KOPT-K1 (cell line): Measurements from ENCODE around the gene CHFR.
"Not testable (repeated sequence)": the region's sequence is repeated elsewhere in the genome, so short reads cannot be mapped to it uniquely, and the experiment has no call there.

ENCODE experiments used
- H3K27ac ChIP-seq: fragments of 200-600 bp; sonication (generic); 2 replicates; pipeline ENCODE4 v1.5.1; 2016; ENCODE audit warnings: antibody characterized with exemption, mild to moderate bottlenecking, low read depth, low read length; ENCODE audit not compliant: poor library complexity, severe bottlenecking
- H3K36me3 ChIP-seq: fragments of 200-600 bp; sonication (generic); 2 replicates; pipeline ENCODE4 v1.5.1; 2017; ENCODE audit warnings: antibody characterized with exemption, mild to moderate bottlenecking, low read length, moderate library complexity; ENCODE audit not compliant: insufficient read depth
- H3K9me3 ChIP-seq: fragments of 200-600 bp; sonication (generic); 2 replicates; pipeline ENCODE4 v1.5.1; 2017; ENCODE audit warnings: antibody characterized with exemption, low read length, mild to moderate bottlenecking; ENCODE audit not compliant: insufficient read depth, poor library complexity, severe bottlenecking

CHFR gene

DNA sequence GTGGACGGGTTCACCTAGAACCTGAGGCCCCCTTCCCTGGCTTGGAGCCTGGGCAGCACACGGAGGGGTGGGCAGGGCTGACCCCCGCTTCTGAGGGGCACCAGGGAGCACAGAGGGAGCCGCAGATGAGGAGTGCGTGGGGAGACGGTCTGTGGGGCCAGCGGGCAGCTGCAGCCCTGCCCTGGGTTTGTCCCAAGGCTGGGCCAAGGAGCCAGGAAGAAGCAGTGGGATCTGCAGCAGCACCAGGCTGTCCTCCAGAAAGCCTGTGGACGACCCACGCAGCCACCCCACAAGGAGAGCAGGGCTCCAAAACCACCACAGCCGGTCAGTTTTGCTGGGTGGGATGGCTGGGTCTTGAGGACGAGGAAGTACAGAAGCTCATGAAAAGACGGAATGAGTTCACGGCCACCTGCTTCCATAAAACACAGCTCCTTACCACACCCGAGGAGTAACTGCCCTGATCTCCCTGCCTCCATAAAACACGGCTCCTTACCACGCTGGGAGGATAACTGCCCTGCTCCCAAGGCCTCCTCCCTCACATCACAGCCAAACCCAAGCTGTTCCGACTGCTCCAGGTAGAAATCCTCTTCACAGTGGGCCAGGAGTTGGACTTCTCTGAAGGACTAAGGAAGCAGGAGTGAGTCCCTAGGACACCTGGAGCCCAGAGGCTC lies 48.9 kb downstream of the CHFR start:
- Histone ChIP-seq H3K36me3 (peaks cover 48% of the 10 kb centered on the region), H3K27ac (peak overlapping the region; percentile 91), H3K9me3 (no peaks in the 10 kb centered on the region)

DNA sequence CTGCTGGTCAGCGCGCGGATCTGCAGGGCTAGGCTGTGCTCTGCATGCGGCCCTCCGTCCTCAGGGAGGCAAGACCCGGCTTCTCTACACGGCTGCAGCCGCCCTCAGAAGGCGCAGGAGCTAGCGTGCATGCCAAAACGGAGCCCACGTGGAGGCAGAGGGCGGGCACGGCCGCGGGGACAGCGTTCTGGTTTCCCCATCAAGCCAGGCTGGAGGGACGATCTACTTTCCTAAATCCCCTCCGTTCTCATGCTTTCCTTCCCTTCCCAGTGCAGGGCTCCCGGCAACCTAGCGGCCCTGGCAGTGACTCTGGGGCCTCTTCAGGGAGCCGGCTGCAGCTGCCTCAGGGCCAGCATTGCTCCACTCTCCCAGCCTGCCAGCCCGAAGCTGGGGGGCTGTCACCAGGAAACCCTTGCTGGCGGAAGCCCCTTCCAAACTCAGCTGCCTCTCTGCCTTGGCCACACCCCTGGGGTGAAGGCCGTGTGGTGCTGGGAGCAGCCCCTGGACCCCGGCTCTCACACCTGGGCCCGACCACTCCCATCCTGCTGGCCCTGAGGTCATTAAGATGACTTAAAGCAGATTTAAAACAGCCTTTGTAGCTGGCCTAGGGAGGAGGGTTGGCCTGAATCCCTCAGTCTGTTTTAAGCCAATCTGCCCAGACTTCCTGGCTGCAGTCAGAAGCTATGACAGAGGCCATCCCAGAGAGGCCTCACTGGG lies 49.6 kb downstream of the CHFR start:
- no peaks in the 10 kb centered on the region for H3K9me3 ChIP-seq
- peaks cover 49% of the 10 kb centered on the region for H3K36me3 ChIP-seq
- H3K27ac ChIP-seq, result peak overlapping the region; percentile 91

DNA sequence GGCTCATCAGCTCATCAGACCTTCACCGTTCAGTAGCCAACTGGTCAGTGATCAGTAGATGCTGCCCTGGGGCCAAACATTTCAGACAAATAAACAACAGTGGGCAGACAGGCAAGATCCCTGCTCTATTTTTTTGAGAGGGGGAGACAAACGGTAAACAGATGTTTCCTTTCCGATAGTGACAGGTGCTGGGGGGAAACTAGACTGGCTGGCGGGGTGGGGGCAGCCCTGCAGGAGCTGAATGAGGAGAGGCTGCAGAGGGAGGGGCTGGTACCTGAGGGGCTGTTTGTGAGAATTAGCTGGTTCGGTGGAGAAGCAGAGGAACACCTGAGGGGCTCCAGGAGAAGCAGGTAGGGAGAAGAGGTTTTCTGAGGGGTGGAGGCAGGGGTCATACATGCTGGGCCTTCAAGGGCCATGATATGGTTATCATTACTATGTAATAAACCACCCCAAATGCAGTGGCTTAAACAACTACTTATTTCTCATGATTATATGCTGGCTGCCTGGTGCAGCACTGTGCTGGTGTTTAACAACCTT lies 50.5 kb downstream of the CHFR start:
- Histone ChIP-seq H3K9me3 (no peaks in the 10 kb centered on the region), H3K36me3 (peaks cover 47% of the 10 kb centered on the region), H3K27ac (peak overlapping the region; percentile 91)

DNA sequence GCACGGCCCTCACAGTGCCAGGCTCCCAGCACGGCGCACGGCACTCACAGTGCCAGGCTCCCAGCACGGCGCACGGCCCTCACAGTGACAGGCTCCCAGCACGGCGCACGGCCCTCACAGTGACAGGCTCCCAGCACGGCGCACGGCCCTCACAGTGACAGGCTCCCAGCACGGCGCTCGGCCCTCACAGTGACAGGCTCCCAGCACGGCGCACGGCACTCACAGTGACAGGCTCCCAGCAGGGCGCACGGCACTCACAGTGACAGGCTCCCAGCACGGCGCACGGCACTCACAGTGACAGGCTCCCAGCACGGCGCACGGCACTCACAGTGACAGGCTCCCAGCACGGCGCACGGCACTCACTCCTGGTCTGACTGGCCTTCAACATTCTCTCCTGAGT lies 51.2 kb downstream of the CHFR start:
- Histone ChIP-seq H3K27ac (peak overlapping the region; percentile 91), H3K36me3 (peaks cover 47% of the 10 kb centered on the region)
- H3K9me3 ChIP-seq, result not testable (repeated sequence)

DNA sequence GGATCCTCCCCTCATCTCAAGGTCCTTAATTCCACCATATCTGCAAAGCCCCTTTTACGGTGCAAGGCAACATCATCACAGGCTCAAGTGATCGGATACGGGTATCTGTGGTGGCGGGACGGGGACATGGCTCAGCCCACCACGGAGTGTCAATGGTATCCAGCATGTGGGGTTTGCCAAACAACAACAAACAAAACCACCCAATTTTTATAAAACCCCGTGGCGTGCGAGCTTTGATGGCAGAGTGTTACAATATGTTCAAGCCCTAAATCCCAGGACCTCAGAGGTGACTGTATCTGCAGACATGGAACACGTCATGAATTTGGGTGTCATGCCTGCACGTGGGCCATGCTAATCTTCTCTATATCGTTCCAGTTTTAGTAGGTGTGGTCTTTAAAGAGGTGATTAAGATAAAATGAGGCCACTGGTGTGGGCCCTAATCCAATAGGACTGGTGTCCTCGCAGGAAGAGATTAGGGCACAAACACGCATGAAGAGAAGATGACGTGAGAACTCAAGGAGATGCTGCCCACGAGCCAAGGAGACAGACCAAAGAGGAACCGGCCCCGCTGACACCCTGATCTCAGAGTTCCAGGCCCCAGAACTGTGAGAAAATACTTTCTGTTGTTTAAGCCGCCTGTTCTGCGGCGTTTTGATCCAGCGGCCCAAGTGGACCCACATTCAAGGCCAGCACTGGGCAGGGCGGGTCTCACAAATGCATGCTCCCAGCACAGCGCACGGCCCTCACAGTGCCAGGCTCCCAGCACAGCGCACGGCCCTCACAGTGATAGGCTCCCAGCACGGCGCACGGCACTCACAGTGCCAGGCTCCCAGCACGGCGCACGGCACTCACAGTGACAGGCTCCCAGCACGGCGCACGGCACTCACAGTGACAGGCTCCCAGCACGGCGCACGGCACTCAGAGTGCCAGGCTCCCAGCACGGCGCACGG lies 52.1 kb downstream of the CHFR start:
- peak overlapping the region; percentile 92 for H3K27ac ChIP-seq
- peaks cover 45% of the 10 kb centered on the region for H3K36me3 ChIP-seq
- no peaks in the 10 kb centered on the region for H3K9me3 ChIP-seq

DNA sequence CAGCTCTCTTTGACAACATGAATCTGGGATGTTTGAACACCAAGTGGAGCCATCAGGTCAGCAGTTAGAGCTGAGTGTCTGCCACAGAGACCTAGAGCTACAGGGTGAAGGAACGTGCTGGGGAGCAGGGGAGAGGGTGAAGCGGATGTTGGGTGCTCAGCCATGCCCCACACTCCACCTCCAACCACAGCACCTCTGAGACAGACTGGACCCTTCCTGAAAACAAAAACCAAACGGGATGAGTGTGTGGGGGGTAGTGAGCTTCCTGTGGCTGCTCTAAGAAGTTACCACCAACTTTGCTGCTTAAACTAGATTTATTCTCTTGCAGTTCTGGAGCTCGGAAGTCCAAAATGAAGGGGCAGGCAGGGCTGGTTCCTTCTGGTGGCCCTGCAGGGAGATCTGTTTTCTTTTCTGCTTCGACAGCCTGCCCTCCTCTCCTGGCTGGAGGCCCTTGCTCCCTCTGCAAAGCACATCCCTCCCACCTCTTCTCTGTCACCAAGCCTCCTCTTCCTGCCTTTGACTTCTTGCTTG lies 53.2 kb downstream of the CHFR start:
- Histone ChIP-seq H3K36me3 (peaks cover 38% of the 10 kb centered on the region), H3K9me3 (no peaks in the 10 kb centered on the region), H3K27ac (peak overlapping the region; percentile 92)

DNA sequence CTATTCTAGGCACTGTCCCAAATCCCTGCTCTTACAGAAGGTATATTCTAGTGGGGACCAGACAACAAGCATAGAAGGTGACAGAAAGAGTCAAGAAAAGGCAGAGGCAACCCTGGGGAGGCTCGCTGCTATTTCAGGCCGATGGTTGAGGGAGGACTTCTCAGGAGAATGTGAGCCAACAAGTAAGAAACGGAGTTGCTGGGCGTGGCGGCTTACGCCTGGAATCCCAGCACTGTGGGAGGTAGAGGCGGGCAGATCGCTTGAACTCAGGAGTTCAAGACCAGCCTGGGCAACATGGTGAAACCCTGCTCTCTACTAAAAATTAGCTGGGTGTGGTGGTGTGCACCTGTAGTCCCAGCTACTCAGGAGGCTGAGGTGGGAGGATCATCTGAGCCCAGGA lies 54.1 kb downstream of the CHFR start:
- H3K9me3 ChIP-seq, result no peaks in the 10 kb centered on the region
- peaks cover 36% of the 10 kb centered on the region for H3K36me3 ChIP-seq

DNA sequence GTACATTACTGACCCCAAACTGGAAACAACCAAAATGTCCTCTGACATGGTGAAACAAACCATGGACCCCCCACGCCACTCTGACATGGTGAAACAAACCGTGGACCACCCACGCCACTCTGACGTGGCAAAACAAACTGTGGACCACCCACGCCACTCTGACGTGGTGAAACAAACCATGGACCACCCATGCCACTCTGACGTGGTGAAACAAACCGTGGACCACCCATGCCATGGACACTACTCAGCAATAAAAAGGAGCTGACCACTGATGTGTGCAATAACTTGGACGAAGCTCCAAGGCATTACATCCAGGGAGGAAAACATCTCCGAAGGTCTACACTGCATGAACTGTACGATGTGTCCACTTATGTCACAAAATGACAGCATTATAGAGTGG lies 55.6 kb downstream of the CHFR start:
- Histone ChIP-seq H3K9me3 (no peaks in the 10 kb centered on the region), H3K36me3 (peaks cover 44% of the 10 kb centered on the region), H3K27ac (no peak overlapping the region)

More for the DNA sequence above, 54.1 kb downstream of the CHFR start:
- peak overlapping the region; percentile 92 for H3K27ac ChIP-seq

DNA sequence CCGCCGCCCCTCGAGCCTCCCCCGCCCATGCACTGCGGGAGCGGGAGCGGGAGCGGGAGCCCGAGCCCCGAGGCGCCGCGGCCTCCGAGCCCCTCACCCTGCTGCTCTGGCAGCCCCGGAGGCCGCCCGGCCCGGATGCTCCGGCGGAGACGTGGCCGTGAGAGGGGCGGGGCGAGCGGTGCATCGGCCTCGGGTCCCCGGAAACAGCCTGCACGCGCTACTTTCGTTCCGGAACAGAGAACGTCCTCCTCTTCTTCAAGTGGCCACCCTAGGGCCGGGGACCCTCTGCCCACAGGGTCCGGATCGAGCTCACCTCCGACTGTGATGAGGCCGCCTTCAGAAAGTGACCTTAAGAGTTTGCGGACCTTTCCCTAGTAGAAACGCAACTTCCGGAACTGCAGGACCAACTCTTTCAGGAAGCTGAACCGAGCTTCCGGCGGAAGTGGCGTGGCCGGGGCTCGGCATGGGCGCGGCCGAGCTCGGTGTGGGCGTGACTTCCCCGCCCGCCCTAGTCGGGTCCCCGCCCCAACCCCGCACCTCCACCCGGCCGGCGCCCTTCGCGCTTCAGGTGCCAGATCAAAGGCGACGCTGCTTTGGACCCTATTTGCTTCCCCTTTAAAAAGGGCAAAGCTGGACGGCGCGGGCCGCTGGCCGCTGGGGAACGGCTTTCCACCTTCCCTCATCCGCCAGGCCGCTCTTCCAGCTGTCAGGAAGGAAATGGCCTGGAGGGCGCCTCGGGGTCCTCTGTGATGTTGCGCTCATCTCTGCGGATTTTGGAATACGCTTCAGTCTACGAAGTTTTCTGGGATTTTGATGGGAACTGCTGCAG lies 58.5 kb downstream of the CHFR start, which contains the start of gene GOLGA3:
Gene GOLGA3 (minus strand): TSS at position 164 of the 829 bp plus-strand sequence. CDS start 6,741 bp downstream, outside the sequence.
- peaks cover 72% of the 10 kb centered on the region for H3K36me3 ChIP-seq
- H3K27ac ChIP-seq, result peak within 1 kb of the TSS; percentile 97

DNA sequence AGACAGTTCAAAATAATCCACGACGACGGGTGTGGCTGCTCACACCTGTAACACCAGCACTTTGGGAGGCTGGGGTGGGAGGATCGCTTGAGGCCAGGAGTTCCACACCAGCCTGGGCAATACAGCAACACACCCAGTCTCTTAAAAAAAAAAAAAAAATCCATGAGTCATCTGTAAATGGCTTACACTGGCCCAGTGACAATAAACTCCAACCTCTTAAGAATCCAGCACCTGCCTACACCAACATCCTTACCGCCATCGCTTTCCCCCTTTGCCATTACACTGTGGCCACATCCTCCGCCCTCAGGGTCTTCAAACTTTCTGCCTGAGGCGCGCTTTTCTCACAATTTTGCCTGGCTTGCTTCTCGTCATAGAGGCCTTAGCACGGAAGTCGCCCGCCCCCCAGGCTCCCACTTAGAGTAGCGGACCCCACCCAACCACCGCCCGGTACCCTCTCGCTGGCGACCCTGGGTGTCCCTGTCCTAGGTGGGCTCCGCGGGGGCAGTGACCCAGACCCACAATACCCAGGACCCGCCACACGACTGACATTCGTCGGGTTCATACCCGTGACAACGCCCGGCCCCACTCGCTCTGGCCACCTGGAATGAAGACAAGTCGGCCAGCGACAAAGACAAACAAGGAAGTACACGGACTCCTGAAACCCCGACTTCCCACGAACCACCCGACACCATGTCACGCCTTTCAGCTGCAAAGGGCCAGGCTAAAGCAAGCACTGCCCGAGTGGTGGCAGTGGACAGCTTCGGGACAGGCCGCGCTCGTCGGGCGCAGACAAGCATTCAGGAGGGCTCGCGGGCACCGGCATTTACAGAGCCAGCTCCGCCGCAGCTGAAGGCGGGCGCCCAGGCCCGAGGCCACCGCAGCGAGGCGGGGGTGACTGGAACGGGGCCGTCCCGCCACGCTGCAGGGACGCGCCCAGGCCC lies 59.4 kb downstream of the CHFR start:
- Histone ChIP-seq H3K9me3 (no peaks in the 10 kb centered on the region), H3K27ac (peak overlapping the region; percentile 97), H3K36me3 (peaks cover 72% of the 10 kb centered on the region)

More for the DNA sequence above, 58.5 kb downstream of the CHFR start, which contains the start of gene GOLGA3:
- no peaks in the 10 kb centered on the region for H3K9me3 ChIP-seq

DNA sequence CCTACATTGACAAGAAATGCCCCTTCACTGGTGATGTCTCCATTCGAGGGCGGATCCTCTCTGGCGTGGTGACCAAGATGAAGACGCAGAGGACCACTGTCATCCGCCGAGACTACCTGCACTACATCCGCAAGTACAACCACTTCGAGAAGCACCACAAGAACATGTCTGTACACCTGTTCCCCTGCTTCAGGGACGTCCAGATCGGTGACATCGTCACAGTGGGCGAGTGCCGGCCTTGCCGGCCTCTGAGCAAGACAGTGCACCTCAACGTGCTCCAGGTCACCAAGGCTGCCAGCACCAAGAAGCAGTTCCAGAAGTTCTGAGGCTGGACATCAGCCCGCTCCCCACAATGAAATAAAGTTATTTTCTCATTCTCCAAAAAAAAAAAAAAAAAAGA lies 61.5 kb downstream of the CHFR start:
- Histone ChIP-seq H3K36me3 (peaks cover 74% of the 10 kb centered on the region), H3K9me3 (no peaks in the 10 kb centered on the region), H3K27ac (no peak overlapping the region)

DNA sequence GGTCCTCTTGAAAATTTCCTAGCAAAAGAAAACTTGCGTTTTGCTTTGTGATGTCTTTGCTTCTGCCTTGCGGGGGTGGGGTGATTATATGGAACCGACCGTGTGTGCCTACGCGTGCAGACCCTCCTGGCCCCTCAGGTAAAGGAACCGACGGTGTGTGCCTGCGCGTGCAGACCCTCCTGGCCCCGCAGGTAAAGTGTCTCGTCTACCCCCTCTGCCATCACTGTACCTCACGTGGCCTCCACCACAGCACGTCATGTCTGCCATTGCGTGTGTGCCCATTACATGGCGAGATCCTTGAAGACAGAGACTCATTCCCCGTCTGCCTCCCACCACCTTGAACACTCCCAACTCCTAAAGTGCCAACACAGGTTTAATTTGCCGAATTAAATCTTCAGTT lies 62.3 kb downstream of the CHFR start:
- Histone ChIP-seq H3K9me3 (no peaks in the 10 kb centered on the region), H3K36me3 (peaks cover 76% of the 10 kb centered on the region), H3K27ac (no peak overlapping the region)

DNA sequence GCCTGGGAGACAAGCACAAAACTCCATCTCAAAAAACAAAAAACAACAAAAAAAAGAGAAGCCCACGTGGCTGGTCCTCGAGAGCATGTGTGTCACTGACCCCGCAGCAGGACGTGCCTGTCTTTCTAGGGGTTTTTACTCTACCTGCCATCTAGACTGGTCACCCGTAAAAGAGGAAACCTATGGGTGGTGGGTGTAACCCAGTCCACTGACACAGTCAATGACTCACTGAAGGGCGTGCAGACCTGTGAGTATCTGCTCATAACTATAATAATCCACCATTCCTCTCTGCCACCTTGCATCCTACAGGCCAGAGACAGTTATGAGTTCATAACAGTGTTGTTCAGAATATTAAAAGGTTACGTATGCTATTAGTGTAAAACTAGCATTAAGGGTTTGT lies 63.4 kb downstream of the CHFR start:
- Histone ChIP-seq H3K27ac (no peak overlapping the region), H3K36me3 (peaks cover 82% of the 10 kb centered on the region), H3K9me3 (no peaks in the 10 kb centered on the region)
